DND-41 (cell line): ENCODE measurements around the gene PCSK4.

Experiments used
- ATAC-seq: fragments of 200-7000 bp; cut with Tn5 transposase; 3 replicates; pipeline ENCODE4 v1.9.1; 2021; ENCODE audit warnings: low read depth; ENCODE audit not compliant: insufficient read depth
- DNase-seq: peaks from one replicate; pipeline ENCODE4 v3.0.0-alpha.2; 2020
- H2AFZ ChIP-seq: 2 replicates; pipeline ENCODE4 v1.6.0; 2012; ENCODE audit warnings: low read depth, low read length
- H3K27ac ChIP-seq: 2 replicates; pipeline ENCODE4 v1.5.1; 2012; ENCODE audit warnings: low read length, inconsistent platforms
- H3K27me3 ChIP-seq: fragments of 200-600 bp; sonication (generic); 2 replicates; pipeline ENCODE4 v1.6.0; 2012; ENCODE audit warnings: low read length, mild to moderate bottlenecking, inconsistent platforms; ENCODE audit not compliant: insufficient read depth, poor library complexity
- H3K36me3 ChIP-seq: 2 replicates; pipeline ENCODE4 v1.5.1; 2012; ENCODE audit warnings: low read length, inconsistent platforms; ENCODE audit not compliant: insufficient read depth
- H3K4me1 ChIP-seq: 2 replicates; pipeline ENCODE4 v1.5.1; 2012; ENCODE audit warnings: mild to moderate bottlenecking, low read length; ENCODE audit not compliant: insufficient read depth
- H3K4me2 ChIP-seq: 2 replicates; pipeline ENCODE4 v1.6.0; 2012; ENCODE audit warnings: mild to moderate bottlenecking, moderate library complexity, low read length, inconsistent platforms; ENCODE audit not compliant: insufficient read depth
- H3K4me3 ChIP-seq, 2 experiments: fragments of 200-600 bp in 1 of 2; shearing (Covaris generic) in 1 of 2; 2 replicates each; pipeline ENCODE4 v1.5.1; 2012 to 2016; ENCODE audit warnings: inconsistent platforms in 2 of 2, low read length in 2 of 2, mild to moderate bottlenecking in 2 of 2, low read depth in 1 of 2, moderate library complexity in 1 of 2
- H3K79me2 ChIP-seq: 2 replicates; pipeline ENCODE4 v1.6.0; 2012; ENCODE audit warnings: low read length, inconsistent platforms; ENCODE audit not compliant: insufficient read depth
- H3K9ac ChIP-seq: 2 replicates; pipeline ENCODE4 v1.6.0; 2012; ENCODE audit warnings: low read depth, mild to moderate bottlenecking, inconsistent platforms, low read length, moderate library complexity
- H3K9me3 ChIP-seq: 2 replicates; pipeline ENCODE4 v1.5.1; 2012; ENCODE audit warnings: low read length, moderate library complexity, mild to moderate bottlenecking, inconsistent platforms; ENCODE audit not compliant: insufficient read depth, severe bottlenecking
- H4K20me1 ChIP-seq: 2 replicates; pipeline ENCODE4 v1.6.0; 2012; ENCODE audit warnings: low read length; ENCODE audit not compliant: insufficient read depth
- CTCF ChIP-seq: IDR thresholded peaks from 2 replicates; pipeline ENCODE4 v1.5.1; 2012; ENCODE audit warnings: borderline replicate concordance, low read length, moderate library complexity, mild to moderate bottlenecking; ENCODE audit not compliant: poor library complexity, severe bottlenecking; ENCODE audit errors: extremely low read depth
- EZH2 ChIP-seq: IDR thresholded peaks from 3 replicates; pipeline ENCODE4 v1.6.1; 2012; ENCODE audit warnings: borderline replicate concordance, low read depth, mild to moderate bottlenecking, moderate library complexity, low read length, inconsistent platforms; ENCODE audit not compliant: severe bottlenecking

Gene PCSK4

DNA sequence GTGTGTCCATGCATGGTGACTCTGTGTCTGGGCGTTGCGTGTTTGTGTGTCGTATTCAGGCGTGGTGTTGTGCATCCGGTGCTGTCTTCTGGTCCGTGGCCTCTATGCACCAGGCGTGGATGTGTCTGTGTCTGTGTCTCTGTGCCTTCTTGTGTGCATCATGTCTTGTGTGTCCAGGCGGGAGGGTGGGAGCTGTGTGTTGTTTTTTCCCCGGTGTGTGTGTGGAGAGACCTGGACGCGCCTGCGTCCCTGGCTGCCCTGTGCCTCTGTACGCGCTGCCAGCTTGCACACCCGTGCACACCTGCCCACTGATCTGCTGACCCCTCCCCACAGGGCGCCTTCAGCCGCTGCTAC, 34.8 kb upstream of the PCSK4 start:
- Histone ChIP-seq H3K27ac (no peak overlapping the region), H3K9ac (no peak overlapping the region), H3K4me3 (no peak overlapping the region), H3K36me3 (no peaks in the 10 kb centered on the region), H2AFZ (no peak overlapping the region), H3K4me2 (no peak overlapping the region), H3K27me3 (no peaks in the 10 kb centered on the region), H3K9me3 (no peaks in the 10 kb centered on the region), H3K79me2 (no peaks in the 10 kb centered on the region), H4K20me1 (no peaks in the 10 kb centered on the region), H3K4me1 (no peaks in the 10 kb centered on the region)
- DNase-seq (no peak), ATAC-seq (no peak)
- TF ChIP-seq EZH2: no peak
- no peak for TF ChIP-seq CTCF

DNA sequence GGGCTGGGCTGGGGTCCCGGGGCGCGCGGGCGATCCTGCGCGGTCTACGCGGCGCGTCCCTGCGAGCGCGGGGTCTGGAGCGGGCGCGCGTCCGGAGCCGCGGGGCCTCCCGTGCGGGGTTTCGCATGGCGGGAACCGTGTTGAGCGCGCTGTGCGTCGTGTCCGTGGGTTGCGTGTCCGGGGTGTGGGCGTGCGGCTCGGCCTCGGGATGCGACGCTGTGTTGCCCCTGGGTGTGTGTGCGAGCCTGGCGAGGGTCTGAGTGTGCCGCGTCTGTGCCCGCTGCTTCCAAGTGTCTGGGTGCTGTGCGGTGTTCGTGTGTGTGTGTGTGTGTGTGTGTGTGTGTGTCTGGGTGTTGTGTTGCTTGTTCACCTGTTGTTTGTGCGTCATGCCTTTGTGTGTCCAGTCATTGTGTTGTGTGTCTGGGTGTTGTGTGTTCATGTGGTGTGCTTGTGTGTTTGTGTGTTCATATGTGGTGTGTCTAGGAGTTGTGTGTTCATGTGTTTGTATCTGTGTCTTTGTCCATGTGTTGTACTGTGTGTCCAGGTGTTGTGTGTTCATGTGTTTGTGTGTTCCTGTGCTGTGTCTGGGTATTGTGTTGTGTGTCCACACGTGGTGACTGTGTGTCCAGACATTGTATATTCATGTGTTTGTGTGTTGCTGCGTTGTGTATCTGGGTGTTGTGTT, 34.3 kb upstream of the PCSK4 start:
- Histone ChIP-seq H4K20me1 (no peaks in the 10 kb centered on the region), H3K4me3 (no peak overlapping the region), H3K9ac (no peak overlapping the region), H3K27ac (no peak overlapping the region), H3K4me1 (no peaks in the 10 kb centered on the region), H3K79me2 (no peaks in the 10 kb centered on the region), H3K4me2 (no peak overlapping the region), H3K9me3 (no peaks in the 10 kb centered on the region), H3K27me3 (no peaks in the 10 kb centered on the region), H2AFZ (no peak overlapping the region), H3K36me3 (no peaks in the 10 kb centered on the region)
- DNase-seq: no peak
- ATAC-seq: no peak
- no peak for TF ChIP-seq EZH2
- TF ChIP-seq CTCF: no peak

DNA sequence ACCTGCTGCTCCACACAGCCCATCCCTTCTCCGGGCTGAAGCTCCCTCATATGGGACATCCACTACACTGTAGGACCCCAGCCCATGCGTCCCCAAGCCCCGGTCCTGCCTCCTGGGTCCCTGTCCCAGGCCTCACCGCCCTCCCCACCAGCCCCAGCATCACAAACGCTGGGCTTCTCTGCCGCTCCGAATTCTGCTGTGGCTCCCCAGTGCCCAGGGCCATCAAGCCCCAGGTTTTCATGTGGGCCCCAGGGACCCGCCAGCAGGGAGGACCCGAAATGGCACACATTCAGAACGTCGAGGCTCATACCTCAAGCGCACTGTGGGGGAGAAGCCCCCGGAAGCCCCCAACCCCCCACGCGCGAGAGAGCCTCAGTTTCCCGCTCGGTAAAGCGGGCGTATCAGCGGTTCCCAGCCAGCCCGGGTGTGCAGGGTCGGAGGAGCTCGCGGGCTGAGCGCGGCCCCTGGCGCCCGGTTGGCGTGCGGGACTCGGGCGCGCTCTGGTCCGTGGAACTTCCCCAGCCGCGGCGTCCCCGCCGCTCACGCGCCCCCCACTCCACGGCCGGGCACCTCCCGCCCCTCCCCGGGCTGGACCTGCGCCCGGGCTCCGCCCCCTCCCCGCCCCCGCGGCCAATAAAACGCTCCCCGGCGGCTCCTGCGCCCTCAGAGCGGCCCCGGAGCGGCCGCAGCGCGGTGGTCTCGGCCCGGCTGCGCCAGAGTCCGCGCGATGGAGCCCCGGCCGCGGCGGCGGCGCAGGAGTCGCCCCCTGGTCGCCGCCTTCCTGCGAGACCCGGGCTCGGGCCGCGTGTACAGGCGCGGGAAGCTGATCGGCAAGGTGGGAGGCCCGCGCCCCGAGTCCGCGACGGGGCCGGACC, 33.5 kb upstream of the PCSK4 start, which contains the start of gene PLK5:
Gene PLK5, plus strand, starts transcription at position 666 of the 875 bp plus-strand sequence. CDS start 2,920 bp downstream, outside the sequence.
- H3K4me2 ChIP-seq: no peak within 1 kb of the TSS
- H2AFZ ChIP-seq: no peak within 1 kb of the TSS
- TF ChIP-seq EZH2: no peak
- TF ChIP-seq CTCF: no peak
- no peak within 1 kb of the TSS for H3K9ac ChIP-seq
- H3K27me3 ChIP-seq: no peaks in the 10 kb centered on the region
- no peak within 1 kb of the TSS for H3K4me3 ChIP-seq
- H3K4me1 ChIP-seq: no peaks in the 10 kb centered on the region
- no peak within 1 kb of the TSS for H3K27ac ChIP-seq
- no peaks in the 10 kb centered on the region for H3K9me3 ChIP-seq
- H3K79me2 ChIP-seq: no peaks in the 10 kb centered on the region
- no peaks in the 10 kb centered on the region for H4K20me1 ChIP-seq
- no peak for DNase-seq
- no peaks in the 10 kb centered on the region for H3K36me3 ChIP-seq
- no peak for ATAC-seq
